SK-N-SH (cell line): Measurements from ENCODE around the gene MMP13. TPM values are rescaled to one million over a fixed set of nuclear protein-coding genes. Genes with fewer than 3 reads are reported as not detected.

Experiments
- CTCF ChIA-PET: fragments of 300-600, 350-600 bp; formaldehyde crosslinking; extraction: SDS; loops from one replicate; lab custom pipeline; 2021; lab: Yijun Ruan, JAX
- POLR2A ChIA-PET: fragments of 350-600 bp; sonication (Branson Sonifier 250); formaldehyde crosslinking; extraction: SDS; loops from one replicate; lab custom pipeline; 2020; ENCODE audit warnings: antibody characterized with exemption, inconsistent platforms; lab: Yijun Ruan, JAX
- DNase-seq: peaks from one replicate; pipeline ENCODE4 v3.0.0; 2012
- H2AFZ ChIP-seq: fragments of 200-600 bp; sonication (generic); 2 replicates; pipeline ENCODE4 v1.8.1; 2016; ENCODE audit warnings: antibody characterized with exemption, mild to moderate bottlenecking, low read depth
- H3F3A ChIP-seq: fragments of 200-600 bp; sonication (generic); replicated peaks from 2 replicates; pipeline ENCODE3; 2016; ENCODE audit warnings: antibody characterized with exemption, mild to moderate bottlenecking; ENCODE audit not compliant: insufficient read depth
- H3K27ac ChIP-seq, 2 experiments: fragments of 200-500 bp in 1 of 2; fragments of 200-600 bp in 1 of 2; sonication (Bioruptor generic) in 1 of 2; sonication (generic), shearing (Covaris generic) in 1 of 2; 2 replicates each; pipeline versions ENCODE4 v1.5.1 to v1.6.1; 2014 to 2016; ENCODE audit warnings: low read depth in 2 of 2, inconsistent platforms in 1 of 2, low read length in 1 of 2, mild to moderate bottlenecking in 1 of 2, mixed read lengths in 1 of 2
- H3K27me3 ChIP-seq: fragments of 200-600 bp; sonication (generic), shearing (Covaris generic); 2 replicates; pipeline ENCODE4 v1.6.1; 2016; ENCODE audit warnings: mixed run types; ENCODE audit not compliant: insufficient read depth
- H3K36me3 ChIP-seq, 2 experiments: fragments of 200-500 bp in 1 of 2; fragments of 200-600 bp in 1 of 2; sonication (Bioruptor generic) in 1 of 2; sonication (generic) in 1 of 2; replicated peaks in 1 of 2; 2 replicates each; pipeline versions ENCODE3 to v1.5.1; 2014 to 2016; ENCODE audit warnings: low read length in 1 of 2, mild to moderate bottlenecking in 1 of 2; ENCODE audit not compliant: insufficient read depth in 2 of 2, control insufficient read depth in 1 of 2
- H3K4me1 ChIP-seq, 2 experiments: fragments of 200-500 bp in 1 of 2; fragments of 200-600 bp in 1 of 2; sonication (Bioruptor generic) in 1 of 2; sonication (generic), shearing (Covaris generic) in 1 of 2; 2 replicates each; pipeline versions ENCODE4 v1.5.1 to v1.6.1; 2014 to 2016; ENCODE audit warnings: low read depth in 1 of 2, low read length in 1 of 2, mixed run types in 1 of 2; ENCODE audit not compliant: insufficient read depth in 2 of 2, control insufficient read depth in 1 of 2
- H3K4me2 ChIP-seq: fragments of 200-600 bp; sonication (generic), shearing (Covaris generic); 2 replicates; pipeline ENCODE4 v1.6.1; 2017; ENCODE audit warnings: mixed run types
- H3K4me3 ChIP-seq, 2 experiments: fragments of 200-500 bp in 1 of 2; fragments of 200-600 bp in 1 of 2; sonication (Bioruptor generic) in 1 of 2; sonication (generic), shearing (Covaris generic) in 1 of 2; 2 replicates each; pipeline versions ENCODE4 v1.5.1 to v1.8.1; 2014 to 2016; ENCODE audit warnings: low read depth in 2 of 2, inconsistent platforms in 1 of 2, low read length in 1 of 2, mild to moderate bottlenecking in 1 of 2, mixed read lengths in 1 of 2, moderate library complexity in 1 of 2
- H3K79me2 ChIP-seq: fragments of 200-600 bp; sonication (generic); 2 replicates; pipeline ENCODE4 v1.8.1; 2017; ENCODE audit warnings: mild to moderate bottlenecking; ENCODE audit not compliant: insufficient read depth
- H3K9ac ChIP-seq: fragments of 200-600 bp; sonication (generic); 2 replicates; pipeline ENCODE4 v1.6.1; 2017; ENCODE audit warnings: mixed run types
- H3K9me2 ChIP-seq: fragments of 200-600 bp; sonication (generic); 2 replicates; pipeline ENCODE4 v1.6.1; 2017; ENCODE audit warnings: mixed run types
- H3K9me3 ChIP-seq: fragments of 200-600 bp; sonication (generic); 2 replicates; pipeline ENCODE4 v1.6.1; 2017; ENCODE audit warnings: mixed run types, mild to moderate bottlenecking, moderate library complexity
- H4K20me1 ChIP-seq: fragments of 200-600 bp; sonication (generic); 2 replicates; pipeline ENCODE4 v1.6.1; 2017; ENCODE audit warnings: mild to moderate bottlenecking, mixed run types; ENCODE audit not compliant: insufficient read depth
- CHD2 ChIP-seq: fragments of 150-350 bp; IDR thresholded peaks from 2 replicates; pipeline ENCODE4 v1.6.1; 2018; ENCODE audit warnings: low read length; ENCODE audit not compliant: partially characterized antibody
- ELF1 ChIP-seq: IDR thresholded peaks from 2 replicates; pipeline ENCODE4 v1.4.0; 2012
- EP300 ChIP-seq, 2 experiments: IDR thresholded peaks; 2 replicates each; pipeline versions ENCODE4 v1.4.0 to v1.6.1; 2012; ENCODE audit warnings: borderline replicate concordance in 1 of 2, low read depth in 1 of 2, low read length in 1 of 2
- EZH2phosphoT487 ChIP-seq: fragments of 200-600 bp; sonication (generic); IDR thresholded peaks from 2 replicates; pipeline ENCODE4 v1.6.1; 2017; ENCODE audit warnings: low read depth, mixed run types, mild to moderate bottlenecking, antibody characterized with exemption, moderate library complexity, borderline replicate concordance
- FOSL2 ChIP-seq: IDR thresholded peaks from 2 replicates; pipeline ENCODE4 v1.4.0; 2012; ENCODE audit warnings: low read depth, mild to moderate bottlenecking, moderate library complexity, borderline replicate concordance
- FOXJ3 ChIP-seq: sonication (generic); formaldehyde crosslinking; IDR thresholded peaks from 2 replicates; pipeline ENCODE4 v1.5.1; 2020; ENCODE audit warnings: mild to moderate bottlenecking, missing genetic modification reagents
- FOXM1 ChIP-seq: IDR thresholded peaks from 2 replicates; pipeline ENCODE4 v1.4.0; 2012; ENCODE audit warnings: low read depth, mild to moderate bottlenecking
- NFIC ChIP-seq: IDR thresholded peaks from 2 replicates; pipeline ENCODE4 v1.4.0; 2012; ENCODE audit warnings: borderline replicate concordance
- NRF1 ChIP-seq: IDR thresholded peaks from 2 replicates; pipeline ENCODE4 v1.6.1; 2012; ENCODE audit warnings: low read depth, mild to moderate bottlenecking, low read length
- POLR2AphosphoS5 ChIP-seq: IDR thresholded peaks from 2 replicates; pipeline ENCODE4 v1.6.1; 2012; ENCODE audit warnings: low read depth, low read length
- RCOR1 ChIP-seq: fragments of 150-350 bp; IDR thresholded peaks from 2 replicates; pipeline ENCODE4 v1.6.1; 2017; ENCODE audit warnings: antibody characterized with exemption, low read length
- RFX5 ChIP-seq: IDR thresholded peaks from 2 replicates; pipeline ENCODE4 v1.6.1; 2012; ENCODE audit warnings: mild to moderate bottlenecking, improper control_type of control experiment, low read length
- RXRA ChIP-seq: IDR thresholded peaks from 2 replicates; pipeline ENCODE4 v1.4.0; 2012; ENCODE audit warnings: low read depth, mild to moderate bottlenecking, borderline replicate concordance
- SIN3A ChIP-seq: IDR thresholded peaks from 2 replicates; pipeline ENCODE4 v1.6.1; 2012; ENCODE audit warnings: low read depth, mild to moderate bottlenecking, low read length, moderate library complexity, borderline replicate concordance
- SMC3 ChIP-seq: IDR thresholded peaks from 2 replicates; pipeline ENCODE4 v1.6.1; 2012; ENCODE audit warnings: low read depth, low read length, improper control_type of control experiment
- TEAD4 ChIP-seq: IDR thresholded peaks from 2 replicates; pipeline ENCODE4 v1.4.0; 2012; ENCODE audit warnings: mild to moderate bottlenecking, borderline replicate concordance; ENCODE audit not compliant: insufficient read depth
- USF1 ChIP-seq: IDR thresholded peaks from 2 replicates; pipeline ENCODE4 v1.4.0; 2012; ENCODE audit warnings: low read depth, borderline replicate concordance
- ZBTB33 ChIP-seq: IDR thresholded peaks from 2 replicates; pipeline ENCODE4 v1.4.0; 2012; ENCODE audit warnings: low read depth, borderline replicate concordance
- WGBS: methylation state at CpG from one replicate; pipeline ENCODE4 v1.1.6; 2017; ENCODE audit warnings: low lambda C conversion rate; 5-methylcytosine and 5-hydroxymethylcytosine counted together
- polyA plus RNA-seq, 3 experiments: library from polyadenylated mRNA; depleted of rRNA; stranded (reverse); fragments of >200 nt; gene quantifications; 2 replicates each; pipeline ENCODE4 v1.2.3, GENCODE V29; 2012
- TF ChIP-seq, protein P1 (sequence below): IDR thresholded peaks from 2 replicates; pipeline ENCODE4; 2012
- TF ChIP-seq, protein P2 (sequence below): fragments of 200-600 bp; sonication (generic); IDR thresholded peaks from 2 replicates; pipeline ENCODE4 v1.6.1; 2017; ENCODE audit warnings: antibody characterized with exemption, mild to moderate bottlenecking, moderate library complexity

MMP13 gene
- polyA plus RNA-seq, 1 of the 3 experiments (the other 2 are of a cell fraction): 0.12 TPM

DNA sequence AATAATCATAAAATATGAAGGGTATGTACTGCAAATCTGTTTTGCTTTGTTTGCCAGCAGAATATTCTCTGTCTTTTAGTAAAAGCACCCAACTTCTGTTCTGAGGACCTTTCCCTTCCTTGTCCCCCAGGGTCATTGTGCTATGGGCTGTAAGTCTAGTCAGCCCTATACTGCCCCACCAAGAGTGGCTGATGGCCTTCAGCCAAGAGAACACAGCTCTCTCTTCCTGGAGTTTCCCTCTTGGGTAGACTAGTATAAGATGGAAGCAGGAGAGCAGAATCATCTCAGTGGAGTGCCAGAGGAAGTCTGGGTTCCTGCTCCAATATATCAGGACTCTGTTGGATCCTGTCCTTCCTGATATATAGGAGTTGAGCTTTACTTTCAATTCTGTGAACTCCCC, 29.0 kb downstream of the MMP13 start:
- H3K27me3 ChIP-seq: no peaks in the 10 kb centered on the region; the same call in 1 of the 2 replicates
- H3K79me2 ChIP-seq: no peaks in the 10 kb centered on the region
- no peak overlapping the region for H2AFZ ChIP-seq
- TF ChIP-seq POLR2AphosphoS5 (no peak), EZH2phosphoT487 (no peak), TEAD4 (no peak), NFIC (no peak), NRF1 (no peak), ELF1 (no peak), FOXJ3 (CRISPR knock-in tag) (no peak), FOXM1 (no peak), ZBTB33 (no peak), FOSL2 (no peak), RFX5 (no peak)
- TF ChIP-seq, protein P1, sequence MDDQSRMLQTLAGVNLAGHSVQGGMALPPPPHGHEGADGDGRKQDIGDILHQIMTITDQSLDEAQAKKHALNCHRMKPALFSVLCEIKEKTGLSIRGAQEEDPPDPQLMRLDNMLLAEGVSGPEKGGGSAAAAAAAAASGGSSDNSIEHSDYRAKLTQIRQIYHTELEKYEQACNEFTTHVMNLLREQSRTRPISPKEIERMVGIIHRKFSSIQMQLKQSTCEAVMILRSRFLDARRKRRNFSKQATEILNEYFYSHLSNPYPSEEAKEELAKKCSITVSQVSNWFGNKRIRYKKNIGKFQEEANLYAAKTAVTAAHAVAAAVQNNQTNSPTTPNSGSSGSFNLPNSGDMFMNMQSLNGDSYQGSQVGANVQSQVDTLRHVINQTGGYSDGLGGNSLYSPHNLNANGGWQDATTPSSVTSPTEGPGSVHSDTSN: no peak
- TF ChIP-seq, protein P2, sequence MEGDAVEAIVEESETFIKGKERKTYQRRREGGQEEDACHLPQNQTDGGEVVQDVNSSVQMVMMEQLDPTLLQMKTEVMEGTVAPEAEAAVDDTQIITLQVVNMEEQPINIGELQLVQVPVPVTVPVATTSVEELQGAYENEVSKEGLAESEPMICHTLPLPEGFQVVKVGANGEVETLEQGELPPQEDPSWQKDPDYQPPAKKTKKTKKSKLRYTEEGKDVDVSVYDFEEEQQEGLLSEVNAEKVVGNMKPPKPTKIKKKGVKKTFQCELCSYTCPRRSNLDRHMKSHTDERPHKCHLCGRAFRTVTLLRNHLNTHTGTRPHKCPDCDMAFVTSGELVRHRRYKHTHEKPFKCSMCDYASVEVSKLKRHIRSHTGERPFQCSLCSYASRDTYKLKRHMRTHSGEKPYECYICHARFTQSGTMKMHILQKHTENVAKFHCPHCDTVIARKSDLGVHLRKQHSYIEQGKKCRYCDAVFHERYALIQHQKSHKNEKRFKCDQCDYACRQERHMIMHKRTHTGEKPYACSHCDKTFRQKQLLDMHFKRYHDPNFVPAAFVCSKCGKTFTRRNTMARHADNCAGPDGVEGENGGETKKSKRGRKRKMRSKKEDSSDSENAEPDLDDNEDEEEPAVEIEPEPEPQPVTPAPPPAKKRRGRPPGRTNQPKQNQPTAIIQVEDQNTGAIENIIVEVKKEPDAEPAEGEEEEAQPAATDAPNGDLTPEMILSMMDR: no peak
- no peaks in the 10 kb centered on the region for H4K20me1 ChIP-seq
- H3K4me3 ChIP-seq: no peak overlapping the region
- CTCF ChIA-PET: interaction anchor here (1.3 kb wide), 1 partner anchor 15 kb away, joined by 6 read pairs; no protein-coding TSS in a partner anchor
- no peaks in the 10 kb centered on the region for H3K9me2 ChIP-seq
- no peak overlapping the region for H3K27ac ChIP-seq
- no peak overlapping the region for H3K4me2 ChIP-seq
- H3K9ac ChIP-seq: no peak overlapping the region
- no peaks in the 10 kb centered on the region for H3F3A ChIP-seq
- H3K4me1 ChIP-seq: peaks cover 0 to 19% of the 10 kb centered on the region in 2 experiments; a peak in 1 of 4 replicates
- POLR2A ChIA-PET: no interaction called here
- no peak for DNase-seq
- H3K9me3 ChIP-seq: no peaks in the 10 kb centered on the region
- H3K36me3 ChIP-seq: no peaks in the 10 kb centered on the region

DNA sequence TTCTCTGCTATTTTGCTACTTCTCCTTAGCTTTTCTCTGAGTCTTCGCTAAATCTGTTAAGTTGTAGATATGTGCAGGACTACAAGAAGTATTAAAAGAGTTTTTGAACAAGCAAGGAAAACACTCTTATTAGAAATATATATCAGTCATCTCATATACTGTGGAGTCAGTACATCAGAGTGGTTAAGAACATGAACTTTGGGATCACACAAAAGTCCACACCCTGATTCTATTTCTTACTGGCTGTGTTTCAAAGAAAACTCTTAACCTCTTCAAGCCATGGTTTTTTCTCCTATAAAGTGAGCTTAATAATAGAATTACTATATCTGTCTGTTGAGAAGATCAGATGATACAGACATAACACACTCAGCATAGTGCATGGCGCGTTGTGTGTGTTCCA, 29.5 kb downstream of the MMP13 start:
- H3K9me3 ChIP-seq: no peaks in the 10 kb centered on the region
- H3K4me2 ChIP-seq: no peak overlapping the region
- H4K20me1 ChIP-seq: no peaks in the 10 kb centered on the region
- H3K4me1 ChIP-seq: peaks cover 0 to 19% of the 10 kb centered on the region in 2 experiments; a peak in 1 of 4 replicates
- H3K9me2 ChIP-seq: no peaks in the 10 kb centered on the region
- no peak for DNase-seq
- no peaks in the 10 kb centered on the region for H3K79me2 ChIP-seq
- H3K4me3 ChIP-seq: no peak overlapping the region
- 60% methylated on average over 3 of the region's 3 CpGs for WGBS
- no peak overlapping the region for H3K9ac ChIP-seq
- no peaks in the 10 kb centered on the region for H3K36me3 ChIP-seq
- no peak overlapping the region for H2AFZ ChIP-seq
- no peaks in the 10 kb centered on the region for H3F3A ChIP-seq
- ChIA-PET POLR2A (no interaction called here), CTCF (interaction anchor here (1.8 to 2.2 kb wide), 2 partner anchors 11 to 15 kb away, joined by 6 to 7 read pairs; no protein-coding TSS in a partner anchor)
- no peaks in the 10 kb centered on the region; the same call in 1 of the 2 replicates for H3K27me3 ChIP-seq
- H3K27ac ChIP-seq: no peak overlapping the region
- no peak for TF ChIP-seq RCOR1
- TF ChIP-seq POLR2AphosphoS5: no peak
- no peak for TF ChIP-seq SMC3
- no peak for TF ChIP-seq RFX5
- TF ChIP-seq EZH2phosphoT487: no peak
- TF ChIP-seq NFIC: no peak
- no peak for TF ChIP-seq FOXJ3 (CRISPR knock-in tag)
- no peak for TF ChIP-seq SIN3A
- no peak for TF ChIP-seq EP300 (IDR thresholded peaks at IDR 0.05; ENCODE audit: borderline replicate concordance in 1 of 2, low read depth in 1 of 2, low read length in 1 of 2)
- TF ChIP-seq RXRA: no peak
- no peak for TF ChIP-seq ELF1
- TF ChIP-seq, protein P2: no peak
- TF ChIP-seq CHD2: no peak
- TF ChIP-seq USF1: no peak
